HG03565 (cell line): ENCODE results near the gene PANK1.

Experiments
- ATAC-seq: cut with Tn5 transposase; IDR thresholded peaks from one replicate; pipeline ENCODE4 v1.9.1; 2021; ENCODE audit warnings: mild to moderate bottlenecking, moderate library complexity; ENCODE audit not compliant: unreplicated experiment

PANK1 gene

GRCh38 chr10:89540420-89540949, 104.6 kb downstream of the PANK1 start:
- no peak for ATAC-seq

DNA sequence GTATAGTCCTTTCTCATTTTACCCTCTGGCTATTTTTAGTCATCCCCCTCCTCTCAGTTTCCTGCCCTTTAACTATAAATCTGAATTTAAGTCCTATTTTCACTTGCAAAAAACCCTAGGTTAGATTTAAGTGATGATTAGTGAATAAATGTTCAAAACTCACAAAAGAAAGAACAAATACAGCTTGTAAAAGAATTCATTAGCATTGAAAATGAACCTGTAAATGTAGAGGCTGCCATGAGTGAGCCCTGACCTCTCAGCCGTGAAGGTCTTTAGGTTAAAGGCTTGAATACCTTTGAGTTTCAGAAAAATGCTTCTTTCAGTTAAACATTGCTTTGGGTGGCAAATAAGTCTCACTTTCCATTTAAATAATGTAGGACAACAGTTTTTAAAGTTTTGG, 107.7 kb downstream of the PANK1 start:
- no peak for ATAC-seq

DNA sequence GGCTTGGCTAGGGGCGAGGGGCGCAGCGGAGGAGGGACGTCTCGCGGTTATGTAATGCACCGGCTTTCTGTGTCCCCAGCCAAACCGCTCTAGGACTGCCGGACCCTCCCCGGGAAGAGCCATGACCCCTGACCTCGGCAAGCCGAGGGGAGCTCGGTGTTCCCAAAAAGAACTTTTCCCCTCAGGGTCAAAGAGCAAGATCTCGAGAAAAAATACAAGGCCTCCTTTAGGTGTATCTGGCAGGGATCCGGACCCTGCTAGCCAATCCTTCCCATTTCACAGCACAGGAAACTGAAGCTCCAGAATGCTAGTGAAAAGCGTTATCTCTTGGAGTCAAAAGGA, 109.1 kb downstream of the PANK1 start:
- ATAC-seq = no peak

- ATAC-seq = no peak
Observed at GRCh38 chr10:89535171-89536012, 109.7 kb downstream of the PANK1 start, which contains the start of gene SLC16A12. Gene SLC16A12, minus strand, starts transcription at chr10:89535594. Its CDS starts 73,016 bp downstream, at chr10:89462578.

- ATAC-seq = no peak
Observed at GRCh38 chr10:89534826-89535166, 110.2 kb downstream of the PANK1 start.
